NT2/D1 (cell line): ENCODE data around the gene CSNK2A1.

ENCODE experiments used
- SUZ12 ChIP-seq: IDR thresholded peaks from 2 replicates; pipeline ENCODE4 v1.6.1; 2011; ENCODE audit not compliant: insufficient read length, insufficient read depth; ENCODE audit errors: extremely low read depth
- YY1 ChIP-seq: IDR thresholded peaks from 2 replicates; pipeline ENCODE4 v1.6.1; 2011; ENCODE audit not compliant: insufficient read length, insufficient read depth
- ZNF274 ChIP-seq: IDR thresholded peaks from 2 replicates; pipeline ENCODE4 v1.6.1; 2011; ENCODE audit warnings: mild to moderate bottlenecking, low read depth, low read length

GRCh38 chr20:436476-436875, 107.1 kb downstream of the CSNK2A1 start:
- TF ChIP-seq YY1 (no peak), ZNF274 (no peak), SUZ12 (no peak)
